Right renal cortex interstitium (tissue), 3 donors: ENCODE data around the gene AMZ1. TPM values are rescaled to one million over a fixed set of nuclear protein-coding genes. Genes with fewer than 3 reads are reported as not detected.

Experiments
- DNase-seq, 3 donors: peaks; one replicate each; pipeline ENCODE4 v3.0.0-alpha.2; 2013; ENCODE audit warnings: low read depth in 3 of 3, low spot score in 2 of 3
- polyA plus RNA-seq, 3 donors: library from polyadenylated mRNA; unstranded; fragments of 120-200 nt; gene quantifications; one replicate each; pipeline ENCODE4 v1.2.1, GENCODE V29; 2013; ENCODE audit not compliant: insufficient read length in 3 of 3

Gene AMZ1
- polyA plus RNA-seq, 3 donors: 0.08 to 0.29 (median 0.27) TPM

GRCh38 chr7:2764621-2765020 is 76.6 kb downstream of the AMZ1 start:
- no peak for DNase-seq

Other genes with a start within 250 kb of the AMZ1 start
- gene GRIFIN, start 211.8 kb upstream of the AMZ1 start, polyA plus RNA-seq: not detected
- gene LFNG, start 168.4 kb upstream of the AMZ1 start, polyA plus RNA-seq: 10 to 100 TPM; 25.3 to 31.0 (median 30.7) TPM
- gene BRAT1, start 132.7 kb upstream of the AMZ1 start, polyA plus RNA-seq: 10 to 100 TPM; 18.7 to 22.9 (median 20.3) TPM
- 10 to 100 TPM; 19.2 to 21.2 (median 21.2) TPM for gene IQCE, start 129.2 kb upstream of the AMZ1 start, polyA plus RNA-seq
- gene TTYH3, start 56.2 kb upstream of the AMZ1 start, polyA plus RNA-seq: 10 to 100 TPM; 65.8 to 75.9 (median 68.7) TPM
- 10 to 100 TPM; 41.0 to 42.3 (median 41.7) TPM for gene GNA12, start 156.1 kb downstream of the AMZ1 start, polyA plus RNA-seq